ENCODE data around the gene YRDC.

GRCh38 chr1:37853157-37853556 lies 45.1 kb upstream of the YRDC start:
- TF ChIP-seq CTCF (IDR thresholded peaks at IDR 0.05; ENCODE audit: insufficient read depth, low read depth, low read length) (no peak), EZH2 (IDR thresholded peaks at IDR 0.05; ENCODE audit: insufficient read depth, low read length) (no peak)

All from astrocyte (in vitro differentiated cells and primary cell).